CD4-positive, alpha-beta memory T cell (primary cell): ENCODE measurements around the gene MAFB. TPM values are rescaled to one million over a fixed set of nuclear protein-coding genes. Genes with fewer than 3 reads are reported as not detected.

Source experiments
- CTCF ChIA-PET: fragments of 350-600 bp; sonication (Branson Sonifier 250); formaldehyde crosslinking; loops from one replicate; lab custom pipeline; 2021; ENCODE audit warnings: inconsistent platforms; ENCODE audit not compliant: partially characterized antibody; lab: Charles Lee
- POLR2A ChIA-PET: fragments of 350-600 bp; sonication (Branson Sonifier 250); formaldehyde crosslinking; loops from one replicate; lab custom pipeline; 2021; ENCODE audit not compliant: partially characterized antibody; lab: Charles Lee
- DNase-seq, 5 donors: peaks; one replicate each; pipeline versions ENCODE4 v3.0.0 to v3.0.0-alpha.2; 2020 to 2022; ENCODE audit warnings: mixed read lengths in 1 of 5
- H3K27ac ChIP-seq: one replicate; pipeline ENCODE4 v1.7.0; 2013; ENCODE audit warnings: low read depth, low read length
- H3K27me3 ChIP-seq: 2 replicates; pipeline ENCODE4 v1.7.0; 2013; ENCODE audit warnings: mild to moderate bottlenecking, low read length, moderate library complexity; ENCODE audit not compliant: insufficient read depth
- H3K36me3 ChIP-seq: 2 replicates; pipeline ENCODE4 v1.7.0; 2013; ENCODE audit warnings: mild to moderate bottlenecking, low read length, moderate library complexity; ENCODE audit not compliant: insufficient read depth
- H3K4me1 ChIP-seq: 2 replicates; pipeline ENCODE4 v1.7.0; 2013; ENCODE audit warnings: mild to moderate bottlenecking, low read length, moderate library complexity; ENCODE audit not compliant: insufficient read depth
- H3K4me3 ChIP-seq, 2 donors: one replicate each; pipeline ENCODE4 v1.7.0; 2013; ENCODE audit warnings: low read length in 2 of 2, mild to moderate bottlenecking in 1 of 2
- H3K9me3 ChIP-seq, 2 donors: one replicate each; pipeline ENCODE4 v1.7.0; 2013; ENCODE audit warnings: low read length in 2 of 2, control low read depth in 1 of 2; ENCODE audit not compliant: control insufficient read depth in 1 of 2
- H3K27ac Mint-ChIP-seq, 7 donors: one replicate each; pipeline ENCODE4 v1.8.0; 2020 to 2021; ENCODE audit warnings: mixed read lengths in 7 of 7, mild to moderate bottlenecking in 6 of 7, inconsistent platforms in 3 of 7, moderate library complexity in 3 of 7
- H3K27me3 Mint-ChIP-seq, 2 donors: one replicate each; pipeline ENCODE4 v1.8.0; 2020 to 2021; ENCODE audit warnings: mixed read lengths in 2 of 2
- H3K36me3 Mint-ChIP-seq, 2 donors: one replicate each; pipeline ENCODE4 v1.8.0; 2020 to 2021; ENCODE audit warnings: mixed read lengths in 2 of 2, inconsistent platforms in 1 of 2, mild to moderate bottlenecking in 1 of 2
- H3K4me1 Mint-ChIP-seq, 4 donors: one replicate each; pipeline ENCODE4 v1.8.0; 2020 to 2021; ENCODE audit warnings: mixed read lengths in 4 of 4, mild to moderate bottlenecking in 1 of 4
- H3K4me3 Mint-ChIP-seq, 8 donors: one replicate each; pipeline ENCODE4 v1.8.0; 2020 to 2021; ENCODE audit warnings: mixed read lengths in 8 of 8, mild to moderate bottlenecking in 7 of 8, moderate library complexity in 6 of 8, inconsistent platforms in 3 of 8
- H3K9me3 Mint-ChIP-seq, 8 donors: one replicate each; pipeline ENCODE4 v1.8.0; 2020 to 2021; ENCODE audit warnings: mixed read lengths in 8 of 8, mild to moderate bottlenecking in 5 of 8, inconsistent platforms in 3 of 8, moderate library complexity in 1 of 8
- intact Hi-C: fragments of 100-400 bp; cut with micrococcal nuclease; formaldehyde crosslinking; loops from one replicate; pipeline ENCODE4 v1.15.1; 2023
- polyA plus RNA-seq, 2 donors: library from polyadenylated mRNA; unstranded; fragments of 300-500 nt; fragmentation: Illumina TruSeq; gene quantifications; one replicate each; pipeline ENCODE4 v1.2.3, GENCODE V29; 2021
- total RNA-seq, 2 experiments: library from RNA; stranded (reverse); gene quantifications; one replicate each; pipeline ENCODE4 v1.2.3, GENCODE V29; 2021

Gene MAFB
- total and polyA plus RNA-seq, 4 experiments from 2014 or later, result 0.07 to 2.6 (median 2.2) TPM; not detected in 1

DNA sequence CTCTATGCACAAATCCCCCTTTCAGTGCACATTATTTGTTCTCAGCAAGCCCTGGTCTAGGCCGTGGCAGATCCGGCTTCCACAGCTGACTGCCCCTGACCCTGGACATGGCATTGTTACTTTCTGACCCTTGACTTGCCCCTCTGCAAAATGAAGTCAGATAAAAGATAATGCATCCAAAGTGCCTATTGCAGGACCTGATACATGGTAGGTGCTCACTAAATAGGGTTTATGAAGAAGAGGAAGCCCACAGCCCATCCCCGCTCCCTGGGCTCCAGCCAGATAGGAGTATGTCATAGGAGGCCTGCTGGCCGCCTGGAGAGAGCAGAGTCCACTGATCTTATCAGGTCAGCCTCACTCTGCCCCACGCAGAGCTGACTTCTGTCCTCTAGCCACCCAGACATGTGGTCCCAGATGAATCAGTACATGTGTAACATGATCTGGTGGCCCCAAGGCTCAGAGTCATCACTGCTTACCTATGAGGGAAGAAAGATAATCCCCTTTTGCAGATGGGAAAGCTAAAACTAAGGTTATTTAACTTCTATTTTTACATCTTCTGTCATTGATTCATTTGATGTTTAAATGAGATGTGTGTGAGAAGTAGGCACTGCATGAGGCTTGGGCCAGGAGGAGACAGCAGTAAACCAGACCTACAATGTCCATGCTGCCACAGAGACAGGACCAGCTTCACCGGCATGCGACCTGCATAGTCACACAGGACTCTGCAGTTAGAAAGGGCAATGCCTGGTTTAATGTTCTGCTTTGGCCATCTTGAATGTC is 20.4 kb downstream of the MAFB start:
- intact Hi-C loops, result no loop called here
- H3K9me3 Mint-ChIP-seq, result no peaks in the 10 kb centered on the region
- no peak overlapping the region for H3K27ac Mint-ChIP-seq
- no peak for DNase-seq
- H3K4me1 Mint-ChIP-seq, result no peaks in the 10 kb centered on the region
- Histone ChIP-seq H3K4me1 (no peaks in the 10 kb centered on the region), H3K27me3 (no peaks in the 10 kb centered on the region), H3K36me3 (no peaks in the 10 kb centered on the region), H3K4me3 (no peak overlapping the region), H3K27ac (no peak overlapping the region), H3K9me3 (no peaks in the 10 kb centered on the region)
- H3K4me3 Mint-ChIP-seq, result no peak overlapping the region
- POLR2A ChIA-PET, result no interaction called here
- CTCF ChIA-PET, result no interaction called here
- peaks cover 4 to 11% of the 10 kb centered on the region in 2 donors for H3K27me3 Mint-ChIP-seq
- no peaks in the 10 kb centered on the region for H3K36me3 Mint-ChIP-seq

DNA sequence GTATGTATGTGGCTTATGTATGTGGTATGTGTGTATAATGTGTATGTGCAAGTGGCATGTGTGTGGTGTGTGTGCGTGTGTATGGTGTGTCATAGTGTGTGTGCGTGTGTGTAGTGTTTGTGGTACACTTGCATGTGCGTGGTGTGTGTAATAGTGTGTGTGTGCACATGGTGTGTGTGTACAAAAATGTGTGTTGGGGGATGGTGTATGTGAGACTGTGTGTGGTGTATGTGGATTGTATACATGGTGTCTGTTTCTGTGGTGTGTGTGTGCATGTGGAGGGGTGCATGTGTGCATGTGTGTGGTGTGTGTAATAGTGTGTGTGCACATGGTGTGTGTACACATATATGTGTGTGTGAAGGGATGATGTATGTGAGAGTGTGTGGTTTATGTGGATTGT is 21.5 kb downstream of the MAFB start:
- Histone ChIP-seq H3K27me3 (no peaks in the 10 kb centered on the region), H3K9me3 (no peaks in the 10 kb centered on the region), H3K36me3 (no peaks in the 10 kb centered on the region), H3K4me3 (no peak overlapping the region), H3K4me1 (no peaks in the 10 kb centered on the region), H3K27ac (no peak overlapping the region)
- no peak overlapping the region for H3K27ac Mint-ChIP-seq
- no peaks in the 10 kb centered on the region for H3K36me3 Mint-ChIP-seq
- ChIA-PET POLR2A (no interaction called here), CTCF (no interaction called here)
- intact Hi-C loops, result no loop called here
- DNase-seq, result no peak
- no peaks in the 10 kb centered on the region for H3K9me3 Mint-ChIP-seq
- no peak overlapping the region for H3K4me3 Mint-ChIP-seq
- peaks cover 3 to 6% of the 10 kb centered on the region in 2 donors for H3K27me3 Mint-ChIP-seq
- H3K4me1 Mint-ChIP-seq, result no peaks in the 10 kb centered on the region

DNA sequence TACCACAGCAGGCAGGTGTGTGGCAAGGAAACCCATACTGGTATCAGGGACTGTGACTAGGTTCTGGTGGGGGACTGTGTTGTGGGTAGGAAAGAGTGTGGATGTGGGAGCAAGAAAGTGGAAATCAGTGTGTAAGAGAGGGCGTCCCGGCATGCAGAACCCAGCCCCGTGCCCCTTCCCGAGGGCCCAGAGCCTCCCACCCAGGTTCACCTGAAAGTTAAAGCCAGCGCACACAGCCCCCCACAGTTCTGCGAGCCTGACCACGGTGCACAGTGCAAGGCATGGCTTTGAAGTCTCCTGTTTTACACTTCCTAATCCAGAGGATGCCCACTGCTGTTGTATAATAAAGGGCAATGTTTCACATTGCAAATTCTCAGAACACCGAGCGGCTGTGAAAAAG is 22.7 kb downstream of the MAFB start:
- CTCF ChIA-PET, result no interaction called here

DNA sequence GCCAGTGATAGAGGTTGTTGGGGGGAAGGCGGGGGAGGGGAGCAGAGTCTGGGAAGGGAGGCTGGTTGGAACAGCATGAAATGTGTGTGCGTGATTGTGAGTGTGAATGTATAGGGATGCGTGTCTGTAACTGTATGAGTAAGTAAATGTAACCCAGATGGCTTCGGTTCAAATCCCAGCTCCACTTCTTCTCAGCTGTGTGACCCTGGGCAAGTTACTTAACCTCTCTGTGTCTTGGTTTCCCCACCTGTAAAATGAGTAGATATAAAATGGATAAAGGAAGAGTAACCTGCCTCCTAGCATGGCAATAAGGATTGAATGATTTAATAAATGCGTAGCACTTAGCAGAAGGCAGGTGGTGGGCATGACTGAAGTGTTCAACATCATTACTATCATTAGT is 24.1 kb downstream of the MAFB start:
- POLR2A ChIA-PET, result no interaction called here
- Mint-ChIP-seq H3K4me1 (no peaks in the 10 kb centered on the region), H3K9me3 (no peaks in the 10 kb centered on the region), H3K36me3 (no peaks in the 10 kb centered on the region), H3K27ac (no peak overlapping the region), H3K4me3 (no peak overlapping the region), H3K27me3 (peaks cover 3% of the 10 kb centered on the region in 2 donors)
- H3K36me3 ChIP-seq, result no peaks in the 10 kb centered on the region
- no peaks in the 10 kb centered on the region for H3K27me3 ChIP-seq
- no peak overlapping the region for H3K27ac ChIP-seq
- H3K4me3 ChIP-seq, result no peak overlapping the region
- no peaks in the 10 kb centered on the region for H3K4me1 ChIP-seq
- H3K9me3 ChIP-seq, result no peaks in the 10 kb centered on the region
- CTCF ChIA-PET, result no interaction called here
- no peak for DNase-seq
- intact Hi-C loops, result no loop called here

More for the DNA sequence above, 22.7 kb downstream of the MAFB start:
- no peaks in the 10 kb centered on the region for H3K27me3 ChIP-seq
- no peaks in the 10 kb centered on the region for H3K9me3 Mint-ChIP-seq
- no peak overlapping the region for H3K4me3 ChIP-seq
- DNase-seq, result no peak
- no peaks in the 10 kb centered on the region for H3K4me1 Mint-ChIP-seq
- intact Hi-C loops, result no loop called here
- H3K9me3 ChIP-seq, result no peaks in the 10 kb centered on the region
- H3K36me3 Mint-ChIP-seq, result no peaks in the 10 kb centered on the region
- H3K36me3 ChIP-seq, result no peaks in the 10 kb centered on the region
- H3K27ac ChIP-seq, result no peak overlapping the region
- H3K4me3 Mint-ChIP-seq, result no peak overlapping the region
- POLR2A ChIA-PET, result no interaction called here
- H3K27ac Mint-ChIP-seq, result no peak overlapping the region
- peaks cover 3% of the 10 kb centered on the region in 2 donors for H3K27me3 Mint-ChIP-seq
- no peaks in the 10 kb centered on the region for H3K4me1 ChIP-seq

DNA sequence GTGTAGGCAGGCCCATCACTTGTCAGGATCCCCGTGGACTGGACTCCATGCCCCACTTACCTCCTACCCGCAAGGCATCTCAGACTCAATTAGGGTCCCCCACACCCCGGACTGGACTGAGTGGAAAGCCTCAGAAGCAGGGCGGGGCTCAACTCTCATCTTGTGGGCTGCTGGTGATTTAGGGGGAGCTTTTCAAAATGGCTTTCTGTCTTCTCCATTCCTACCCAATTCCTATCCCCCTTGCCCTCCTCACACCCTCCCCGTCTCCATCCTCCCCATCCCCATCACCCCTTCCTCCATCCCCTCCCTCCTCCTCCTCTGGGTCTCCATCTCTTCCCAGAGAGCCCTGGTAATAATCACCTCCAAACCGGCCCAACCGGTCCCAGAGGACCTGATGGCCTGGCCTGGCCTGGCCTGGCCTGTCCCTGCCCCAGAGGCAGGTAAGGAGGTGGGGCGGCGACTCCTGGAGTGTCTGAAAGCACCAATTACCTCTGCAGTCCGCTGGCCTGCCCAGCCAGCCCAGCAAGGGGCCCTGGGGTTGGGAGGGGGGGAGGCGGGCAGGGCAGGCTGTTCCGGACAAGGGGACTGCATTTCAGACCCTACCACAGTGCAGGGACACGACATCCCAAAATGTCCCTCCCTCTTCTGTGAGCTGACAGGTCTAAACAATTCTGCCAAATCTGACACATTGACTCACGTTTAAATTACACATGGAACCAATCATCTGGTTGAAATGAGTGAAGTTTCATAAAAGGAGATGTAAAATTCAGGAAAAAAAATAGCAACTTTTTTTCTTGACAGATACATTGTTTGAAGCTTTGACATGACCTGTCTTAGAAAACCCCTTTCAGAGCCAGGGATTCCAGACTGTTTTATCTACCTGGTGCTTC is 24.8 kb downstream of the MAFB start:
- DNase-seq, result no peak
- Histone ChIP-seq H3K4me3 (no peak overlapping the region), H3K4me1 (no peaks in the 10 kb centered on the region), H3K27me3 (no peaks in the 10 kb centered on the region), H3K36me3 (no peaks in the 10 kb centered on the region), H3K9me3 (no peaks in the 10 kb centered on the region), H3K27ac (no peak overlapping the region)
- Mint-ChIP-seq H3K4me3 (no peak overlapping the region), H3K27me3 (peaks cover 3% of the 10 kb centered on the region in 2 donors), H3K36me3 (no peaks in the 10 kb centered on the region), H3K4me1 (no peaks in the 10 kb centered on the region), H3K27ac (no peak overlapping the region), H3K9me3 (no peaks in the 10 kb centered on the region)
- intact Hi-C loops, result no loop called here
- POLR2A ChIA-PET, result no interaction called here
- CTCF ChIA-PET, result no interaction called here

DNA sequence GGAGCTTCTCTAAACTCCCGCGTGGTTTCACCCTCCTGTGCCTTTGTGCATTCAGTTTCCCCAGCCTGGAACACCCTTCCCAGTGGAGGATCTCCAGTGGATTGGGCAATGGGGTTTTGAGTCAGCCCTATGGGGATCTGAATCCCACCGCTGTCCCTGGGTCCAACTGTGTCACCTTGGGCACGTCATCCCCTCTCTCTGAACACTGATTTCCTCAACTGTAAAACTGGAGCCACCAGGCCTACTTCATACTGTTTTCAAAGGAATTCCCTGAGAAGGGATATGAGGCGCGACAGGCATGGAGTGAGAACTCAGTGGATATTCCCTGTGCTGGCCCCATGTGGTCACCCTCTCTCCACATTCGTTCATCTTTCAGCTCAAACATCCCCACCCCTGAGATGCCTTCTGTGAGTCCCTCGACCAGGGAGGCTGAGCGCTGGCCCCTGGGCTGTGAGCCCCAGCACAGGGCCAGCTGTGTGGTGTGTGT is 25.7 kb downstream of the MAFB start:
- ChIA-PET POLR2A (no interaction called here), CTCF (no interaction called here)
- Histone ChIP-seq H3K27ac (no peak overlapping the region), H3K4me1 (no peaks in the 10 kb centered on the region), H3K4me3 (no peak overlapping the region), H3K9me3 (no peaks in the 10 kb centered on the region), H3K27me3 (no peaks in the 10 kb centered on the region), H3K36me3 (no peaks in the 10 kb centered on the region)
- no peak for DNase-seq
- intact Hi-C loops, result no loop called here
- Mint-ChIP-seq H3K4me1 (no peaks in the 10 kb centered on the region), H3K27ac (no peak overlapping the region), H3K27me3 (peaks cover 3 to 6% of the 10 kb centered on the region in 2 donors), H3K4me3 (no peak overlapping the region), H3K36me3 (no peaks in the 10 kb centered on the region), H3K9me3 (no peaks in the 10 kb centered on the region)

DNA sequence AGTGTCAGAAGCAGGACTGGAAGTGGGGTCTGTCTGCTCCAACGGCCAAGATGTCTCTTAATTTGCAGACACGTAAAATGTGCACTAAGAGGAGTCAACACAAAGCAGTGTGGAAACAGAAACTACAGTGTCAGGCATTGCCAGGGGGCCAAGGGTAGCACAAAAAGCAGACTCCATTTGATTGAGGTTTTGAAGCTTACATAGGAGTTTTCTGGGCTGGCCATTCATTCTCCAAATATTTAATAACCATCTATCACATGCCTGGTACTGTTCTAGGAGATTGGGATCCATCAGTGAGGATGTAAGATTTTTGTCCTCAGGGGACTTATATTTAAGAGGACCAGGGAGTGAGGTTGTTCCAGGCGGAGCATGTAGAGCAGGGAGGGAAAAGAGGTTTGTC is 29.5 kb downstream of the MAFB start:
- ChIA-PET CTCF (no interaction called here), POLR2A (no interaction called here)
- no peak overlapping the region for H3K27ac ChIP-seq
- no peaks in the 10 kb centered on the region for H3K4me1 Mint-ChIP-seq
- H3K4me3 ChIP-seq, result no peak overlapping the region
- H3K27me3 Mint-ChIP-seq, result peaks cover 6 to 13% of the 10 kb centered on the region in 2 donors
- no peak overlapping the region for H3K27ac Mint-ChIP-seq
- H3K9me3 ChIP-seq, result no peaks in the 10 kb centered on the region
- H3K27me3 ChIP-seq, result no peaks in the 10 kb centered on the region
- no peak overlapping the region for H3K4me3 Mint-ChIP-seq
- no peak for DNase-seq
- intact Hi-C loops, result no loop called here
- H3K4me1 ChIP-seq, result no peaks in the 10 kb centered on the region
- no peaks in the 10 kb centered on the region for H3K9me3 Mint-ChIP-seq
- no peaks in the 10 kb centered on the region for H3K36me3 Mint-ChIP-seq
- no peaks in the 10 kb centered on the region for H3K36me3 ChIP-seq
